MCF 10A (cell line): ENCODE data around the gene TMBIM6. TPM values are rescaled to one million over a fixed set of nuclear protein-coding genes. Genes with fewer than 3 reads are reported as not detected.

Experiments
- BruUV-seq: library from RNA; stranded (reverse); fragments of 400-500 nt; replicated peaks from 2 replicates; lab custom pipeline; 2021; lab: Mats Ljungman, UMichigan
- CTCF ChIA-PET: fragments of 300-600 bp; sonication (Branson Sonifier 250); formaldehyde crosslinking; extraction: SDS; loops from one replicate; lab custom pipeline; 2021; ENCODE audit warnings: antibody characterized with exemption, inconsistent platforms; lab: Yijun Ruan, JAX
- POLR2A ChIA-PET: fragments of 300-600, 350-650 bp; sonication (Branson Sonifier 250); formaldehyde crosslinking; extraction: SDS; loops from one replicate; lab custom pipeline; 2020; ENCODE audit warnings: antibody characterized with exemption, inconsistent platforms; lab: Yijun Ruan, JAX
- DNase-seq: peaks from one replicate; pipeline ENCODE4 v3.0.0-alpha.2; 2018; ENCODE audit not compliant: unreplicated experiment
- H3K27ac Mint-ChIP-seq: one replicate; pipeline ENCODE4 v1.8.0; 2022; ENCODE audit warnings: mild to moderate bottlenecking, low read depth, mixed read lengths; ENCODE audit not compliant: unreplicated experiment
- H3K27me3 Mint-ChIP-seq: one replicate; pipeline ENCODE4 v1.8.0; 2022; ENCODE audit warnings: mixed read lengths; ENCODE audit not compliant: insufficient read depth, unreplicated experiment
- H3K36me3 Mint-ChIP-seq: one replicate; pipeline ENCODE4 v1.8.0; 2022; ENCODE audit warnings: mild to moderate bottlenecking, moderate library complexity, mixed read lengths; ENCODE audit not compliant: insufficient read depth, unreplicated experiment
- H3K4me1 Mint-ChIP-seq: one replicate; pipeline ENCODE4 v1.8.0; 2022; ENCODE audit warnings: mixed read lengths; ENCODE audit not compliant: insufficient read depth, unreplicated experiment
- H3K4me3 Mint-ChIP-seq: one replicate; pipeline ENCODE4 v1.8.0; 2022; ENCODE audit warnings: mild to moderate bottlenecking, moderate library complexity, mixed read lengths; ENCODE audit not compliant: unreplicated experiment
- H3K9me3 Mint-ChIP-seq: one replicate; pipeline ENCODE4 v1.8.0; 2022; ENCODE audit warnings: mixed read lengths; ENCODE audit not compliant: unreplicated experiment
- CTCF ChIP-seq: fragments of 200-600 bp; IDR thresholded peaks from one replicate; pipeline ENCODE4 v1.8.0; 2022; ENCODE audit warnings: antibody characterized with exemption, mild to moderate bottlenecking; ENCODE audit not compliant: unreplicated experiment
- intact Hi-C: fragments of 100-400 bp; cut with micrococcal nuclease; formaldehyde crosslinking; loops from 2 replicates; pipeline ENCODE4 v1.14.1; 2022
- total RNA-seq: library from RNA; stranded (reverse); gene quantifications from 2 replicates; pipeline ENCODE4 v1.2.3, GENCODE V29; 2022

Gene TMBIM6
- total RNA-seq, 1 experiment from 2014 or later, result 517 TPM

- Mint-ChIP-seq H3K27me3 (no peaks in the 10 kb centered on the region), H3K4me1 (no peaks in the 10 kb centered on the region), H3K4me3 (no peak overlapping the region), H3K27ac (no peak overlapping the region), H3K36me3 (peaks cover 14% of the 10 kb centered on the region), H3K9me3 (no peaks in the 10 kb centered on the region)
- no peak for TF ChIP-seq CTCF
- POLR2A ChIA-PET, result interaction anchor here (0.7 kb wide), 1 partner anchor 42 kb away, joined by 3 read pairs; no protein-coding TSS in a partner anchor
- intact Hi-C loops, result no loop called here
- BruUV-seq, result no TSS peak
- CTCF ChIA-PET, result interaction anchor here (1.0 kb wide), 1 partner anchor 14 kb away, joined by 3 read pairs; no protein-coding TSS in a partner anchor
- no peak for DNase-seq
These were observed 55.5 kb downstream of the TMBIM6 start for GRCh38 chr12:49796606-49797448.

- intact Hi-C loops, result no loop called here
- no peaks in the 10 kb centered on the region for H3K27me3 Mint-ChIP-seq
- no peak for TF ChIP-seq CTCF
- H3K4me1 Mint-ChIP-seq, result no peaks in the 10 kb centered on the region
- ChIA-PET CTCF (no interaction called here), POLR2A (interaction anchor here (0.7 kb wide), 1 partner anchor 41 kb away, joined by 3 read pairs; no protein-coding TSS in a partner anchor)
- no peaks in the 10 kb centered on the region for H3K9me3 Mint-ChIP-seq
- BruUV-seq, result no TSS peak
- H3K4me3 Mint-ChIP-seq, result no peak overlapping the region
- DNase-seq, result no peak
- no peak overlapping the region for H3K27ac Mint-ChIP-seq
- H3K36me3 Mint-ChIP-seq, result peaks cover 14% of the 10 kb centered on the region
These were observed 56.1 kb downstream of the TMBIM6 start for GRCh38 chr12:49797449-49797776.

- H3K4me1 Mint-ChIP-seq, result no peaks in the 10 kb centered on the region
- no peaks in the 10 kb centered on the region for H3K27me3 Mint-ChIP-seq
- TF ChIP-seq CTCF, result no peak
- no peaks in the 10 kb centered on the region for H3K9me3 Mint-ChIP-seq
- intact Hi-C loops, result no loop called here
- ChIA-PET POLR2A (no interaction called here), CTCF (interaction anchor here (1.3 kb wide), 1 partner anchor 191 kb away, joined by 4 read pairs; no protein-coding TSS in a partner anchor)
- BruUV-seq, result no TSS peak
- no peak overlapping the region for H3K27ac Mint-ChIP-seq
- DNase-seq, result no peak
- H3K4me3 Mint-ChIP-seq, result no peak overlapping the region
- peaks cover 14% of the 10 kb centered on the region for H3K36me3 Mint-ChIP-seq
These were observed 56.9 kb downstream of the TMBIM6 start for GRCh38 chr12:49798248-49798647.

- TF ChIP-seq CTCF, result no peak
- Mint-ChIP-seq H3K4me1 (no peaks in the 10 kb centered on the region), H3K9me3 (no peaks in the 10 kb centered on the region), H3K27ac (no peak overlapping the region), H3K27me3 (no peaks in the 10 kb centered on the region), H3K4me3 (no peak overlapping the region), H3K36me3 (peaks cover 21% of the 10 kb centered on the region)
- CTCF ChIA-PET, result interaction anchor here (1.3 to 1.4 kb wide), 2 partner anchors 13 to 191 kb away, joined by 4 to 5 read pairs; no protein-coding TSS in a partner anchor
- BruUV-seq, result no TSS peak
- intact Hi-C loops, result no loop called here
- DNase-seq, result no peak
- POLR2A ChIA-PET, result no interaction called here
These were observed 57.6 kb downstream of the TMBIM6 start for GRCh38 chr12:49798934-49799333.
